ENCODE results near the gene TAB2. TPM values are rescaled to one million over a fixed set of nuclear protein-coding genes. Genes with fewer than 3 reads are reported as not detected.

The TAB2 gene
- total RNA-seq, 1 experiment from 2014 or later: 56.7 TPM

- no peaks in the 10 kb centered on the region for H4K20me1 ChIP-seq (ENCODE audit: insufficient read depth)
- DNase-seq (ENCODE audit: low read depth, low spot score) (no peak), ATAC-seq (no peak)
- ChIA-PET POLR2A (no interaction called here), RAD21 (ENCODE audit: low non-redundant PET in 1 of 2, low total read pairs in 2 of 2, uncharacterized antibody in 2 of 2, unreplicated experiment in 2 of 2) (no interaction called here), CTCF (interaction anchor here (1.8 kb wide), 1 partner anchor 26 kb away, joined by 5 read pairs; no protein-coding TSS in a partner anchor)
- BruUV-seq (replicated peaks): no TSS peak
- H3K4me2 ChIP-seq (ENCODE audit: low read length): no peak overlapping the region
- H3K27ac ChIP-seq (ENCODE audit: low read depth, low read length): no peak overlapping the region
- H3K9me3 ChIP-seq (ENCODE audit: control insufficient read depth in 1 of 2, insufficient read depth in 1 of 2, low read depth in 1 of 2, low read length in 2 of 2): no peaks in the 10 kb centered on the region
- H3K36me3 ChIP-seq (ENCODE audit: control insufficient read depth in 1 of 2, insufficient read depth in 2 of 2, low read length in 2 of 2): no peaks in the 10 kb centered on the region
- H2AFZ ChIP-seq (ENCODE audit: low read depth, low read length, poor library complexity, severe bottlenecking): no peak overlapping the region
- H3K79me2 ChIP-seq (ENCODE audit: insufficient read depth, low read length): no peaks in the 10 kb centered on the region
- no peaks in the 10 kb centered on the region for H3K9me2 ChIP-seq (ENCODE audit: insufficient read depth)
- intact Hi-C loops (cut with micrococcal nuclease): no loop called here
- TF ChIP-seq ZNF274 (IDR thresholded peaks at IDR 0.05; ENCODE audit: low read depth, low read length) (no peak), MAX (IDR thresholded peaks at IDR 0.05) (no peak), SIN3A (IDR thresholded peaks at IDR 0.05; ENCODE audit: low read depth) (no peak), ATF3 (IDR thresholded peaks at IDR 0.05) (no peak), JUND (IDR thresholded peaks at IDR 0.05) (no peak), SRF (IDR thresholded peaks at IDR 0.05; ENCODE audit: low read depth) (no peak), ZBTB33 (IDR thresholded peaks at IDR 0.05; ENCODE audit: extremely low read depth, insufficient replicate concordance, low read length) (no peak), RAD21 (IDR thresholded peaks at IDR 0.05; ENCODE audit: low read depth) (no peak), POLR2A (IDR thresholded peaks at IDR 0.05; ENCODE audit: borderline replicate concordance, extremely low read depth, insufficient read depth, insufficient read length) (no peak), EGR1 (IDR thresholded peaks at IDR 0.05; ENCODE audit: low read depth) (no peak), CBX3 (IDR thresholded peaks at IDR 0.05; ENCODE audit: low read depth) (no peak)
- H3K4me1 ChIP-seq (ENCODE audit: control insufficient read depth in 1 of 2, insufficient read depth in 2 of 2, low read length in 2 of 2): peaks cover 8 to 10% of the 10 kb centered on the region in 2 experiments; a peak in 3 of 4 replicates
- H3K27me3 ChIP-seq (ENCODE audit: insufficient read depth, low read length): no peaks in the 10 kb centered on the region
- H3K9ac ChIP-seq (ENCODE audit: low read length): no peak overlapping the region
- no peak overlapping the region for H3K4me3 ChIP-seq (replicated peaks in 1 of 2; ENCODE audit: low read depth in 1 of 2, low read length in 2 of 2)
Observed at GRCh38 chr6:149458196-149458595, 140.7 kb downstream of the TAB2 start.

Data from HCT116 (cell line).